ENCODE measurements around the gene GATM. TPM values are rescaled to one million over a fixed set of nuclear protein-coding genes. Genes with fewer than 3 reads are reported as not detected.
"Not testable (repeated sequence)": the region's sequence is repeated elsewhere in the genome, so short reads cannot be mapped to it uniquely, and the experiment has no call there.

GATM gene
- total and polyA plus RNA-seq, 8 donors: 5.4 to 26.3 (median 19.9) TPM

GRCh38 chr15:45376300-45376928, 1.9 kb downstream of the GATM start:
- Histone ChIP-seq H3K27me3 (peaks cover 26 to 58% of the 10 kb centered on the region in 2 donors), H3K4me3 (no peak overlapping the region)

GRCh38 chr15:45375836-45376235, 2.5 kb downstream of the GATM start:
- no peak overlapping the region for H3K27ac ChIP-seq
- H3K4me3 ChIP-seq: no peak overlapping the region
- no peaks in the 10 kb centered on the region for H3K9me3 ChIP-seq
- no peak for ATAC-seq
- no peaks in the 10 kb centered on the region for H3K36me3 ChIP-seq
- TF ChIP-seq CTCF (IDR thresholded peaks at IDR 0.05): no peak
- H3K4me1 ChIP-seq: peaks cover 6 to 22% of the 10 kb centered on the region in 2 donors
- DNase-seq: no peak
- H3K27me3 ChIP-seq: peaks cover 26 to 58% of the 10 kb centered on the region in 2 donors
- intact Hi-C loops (cut with DNase I): no loop called here

More at GRCh38 chr15:45376300-45376928, 1.9 kb downstream of the GATM start:
- Histone ChIP-seq H3K9me3 (no peaks in the 10 kb centered on the region), H3K27ac (no peak overlapping the region), H3K36me3 (no peaks in the 10 kb centered on the region), H3K4me1 (peaks cover 6 to 22% of the 10 kb centered on the region in 2 donors)
- ATAC-seq: no peak
- intact Hi-C loops (cut with DNase I): no loop called here
- no peak for TF ChIP-seq CTCF (IDR thresholded peaks at IDR 0.05)
- no peak for DNase-seq

GRCh38 chr15:45373976-45374375, 4.4 kb downstream of the GATM start:
- peaks cover 6 to 22% of the 10 kb centered on the region in 2 donors for H3K4me1 ChIP-seq
- H3K27ac ChIP-seq: no peak overlapping the region
- no peaks in the 10 kb centered on the region for H3K36me3 ChIP-seq
- peaks cover 26 to 51% of the 10 kb centered on the region in 2 donors for H3K27me3 ChIP-seq
- TF ChIP-seq CTCF (IDR thresholded peaks at IDR 0.05): no peak
- no peak for DNase-seq
- no peaks in the 10 kb centered on the region for H3K9me3 ChIP-seq
- no peak for ATAC-seq
- no peak overlapping the region for H3K4me3 ChIP-seq
- intact Hi-C loops (cut with DNase I): no loop called here

- DNase-seq (no peak), ATAC-seq (no peak)
- Histone ChIP-seq H3K27ac (no peak overlapping the region), H3K4me3 (no peak overlapping the region), H3K4me1 (peaks cover under 1 to 6% of the 10 kb centered on the region in 2 donors), H3K27me3 (peaks cover 14 to 34% of the 10 kb centered on the region in 2 donors), H3K9me3 (no peaks in the 10 kb centered on the region), H3K36me3 (no peaks in the 10 kb centered on the region)
- intact Hi-C loops (cut with DNase I): no loop called here
- TF ChIP-seq CTCF (IDR thresholded peaks at IDR 0.05): no peak
Observed at GRCh38 chr15:45372041-45372995, 6.0 kb downstream of the GATM start.

GRCh38 chr15:45371546-45371945, 6.8 kb downstream of the GATM start:
- no peak overlapping the region for H3K27ac ChIP-seq
- intact Hi-C loops (cut with DNase I): no loop called here
- no peak for ATAC-seq
- H3K36me3 ChIP-seq: no peaks in the 10 kb centered on the region
- H3K27me3 ChIP-seq: peaks cover 6 to 26% of the 10 kb centered on the region in 2 donors
- no peaks in the 10 kb centered on the region for H3K9me3 ChIP-seq
- no peaks in the 10 kb centered on the region for H3K4me1 ChIP-seq
- no peak overlapping the region for H3K4me3 ChIP-seq
- TF ChIP-seq CTCF (IDR thresholded peaks at IDR 0.05): no peak
- DNase-seq: no peak

GRCh38 chr15:45370042-45370441, 8.3 kb downstream of the GATM start:
- H3K9me3 ChIP-seq; H3K27ac ChIP-seq; H3K36me3 ChIP-seq; DNase-seq; H3K4me1 ChIP-seq; H3K4me3 ChIP-seq; ATAC-seq; intact Hi-C loops (cut with DNase I): not testable (repeated sequence)
- peaks cover 0 to 11% of the 10 kb centered on the region in 2 donors for H3K27me3 ChIP-seq

- ATAC-seq, H3K27me3 ChIP-seq: not testable (repeated sequence)
Observed at GRCh38 chr15:45367222-45367621, 11.1 kb downstream of the GATM start.

More at GRCh38 chr15:45367222-45367621, 11.1 kb downstream of the GATM start:
- H3K9me3 ChIP-seq; DNase-seq; H3K27ac ChIP-seq; H3K4me3 ChIP-seq; H3K36me3 ChIP-seq; H3K4me1 ChIP-seq; intact Hi-C loops (cut with DNase I): not testable (repeated sequence)
